Fibroblast of the aortic adventitia (primary cell): ENCODE results near the gene ADAMTS3. TPM values are rescaled to one million over a fixed set of nuclear protein-coding genes. Genes with fewer than 3 reads are reported as not detected.
A peak's percentile ranks its signal among the peaks of the same experiment; 100 is the strongest.

Source experiments
- DNase-seq: peaks from one replicate; pipeline ENCODE4 v3.0.0-alpha.2; 2010; ENCODE audit warnings: low read depth
- H3K4me3 ChIP-seq: 2 replicates; pipeline ENCODE4 v1.5.1; 2011; ENCODE audit warnings: low read depth, mild to moderate bottlenecking, control low read depth, low read length, moderate library complexity
- total RNA-seq: library from RNA; depleted of rRNA; stranded (reverse); fragments of >200 nt; gene quantifications from 2 replicates; pipeline ENCODE4 v1.2.3, GENCODE V29; 2012; ENCODE audit warnings: low replicate concordance
- TF ChIP-seq, protein P1 (sequence below): IDR thresholded peaks from 2 replicates; pipeline ENCODE4 v1.5.1; 2011; ENCODE audit warnings: mild to moderate bottlenecking, low read length, control low read depth, inconsistent platforms; ENCODE audit not compliant: insufficient read depth

Gene ADAMTS3
- total RNA-seq, 1 donor: 20.3 TPM

DNA sequence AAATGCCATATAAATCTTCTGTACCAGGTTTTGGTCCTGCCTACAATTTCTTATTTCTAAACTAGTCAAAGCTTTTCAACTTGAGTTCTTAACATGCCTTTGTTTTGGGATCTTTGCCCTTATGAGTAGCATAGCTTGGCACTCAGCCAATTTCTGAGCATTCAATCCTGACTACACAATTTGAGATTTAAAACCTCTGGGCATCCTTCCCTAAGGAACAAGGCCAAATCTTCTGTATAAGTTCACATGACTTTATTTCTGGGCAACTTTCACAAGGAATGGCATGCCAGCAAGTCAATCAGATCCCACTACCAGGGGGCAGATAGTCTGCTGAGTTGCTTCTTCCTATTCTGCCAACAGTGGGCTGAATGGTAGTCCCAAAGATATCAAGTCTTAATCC lies 254.2 kb downstream of the ADAMTS3 start:
- no peak overlapping the region for H3K4me3 ChIP-seq
- peak; percentile 98 for DNase-seq
- TF ChIP-seq, protein P1, sequence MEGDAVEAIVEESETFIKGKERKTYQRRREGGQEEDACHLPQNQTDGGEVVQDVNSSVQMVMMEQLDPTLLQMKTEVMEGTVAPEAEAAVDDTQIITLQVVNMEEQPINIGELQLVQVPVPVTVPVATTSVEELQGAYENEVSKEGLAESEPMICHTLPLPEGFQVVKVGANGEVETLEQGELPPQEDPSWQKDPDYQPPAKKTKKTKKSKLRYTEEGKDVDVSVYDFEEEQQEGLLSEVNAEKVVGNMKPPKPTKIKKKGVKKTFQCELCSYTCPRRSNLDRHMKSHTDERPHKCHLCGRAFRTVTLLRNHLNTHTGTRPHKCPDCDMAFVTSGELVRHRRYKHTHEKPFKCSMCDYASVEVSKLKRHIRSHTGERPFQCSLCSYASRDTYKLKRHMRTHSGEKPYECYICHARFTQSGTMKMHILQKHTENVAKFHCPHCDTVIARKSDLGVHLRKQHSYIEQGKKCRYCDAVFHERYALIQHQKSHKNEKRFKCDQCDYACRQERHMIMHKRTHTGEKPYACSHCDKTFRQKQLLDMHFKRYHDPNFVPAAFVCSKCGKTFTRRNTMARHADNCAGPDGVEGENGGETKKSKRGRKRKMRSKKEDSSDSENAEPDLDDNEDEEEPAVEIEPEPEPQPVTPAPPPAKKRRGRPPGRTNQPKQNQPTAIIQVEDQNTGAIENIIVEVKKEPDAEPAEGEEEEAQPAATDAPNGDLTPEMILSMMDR: no peak

DNA sequence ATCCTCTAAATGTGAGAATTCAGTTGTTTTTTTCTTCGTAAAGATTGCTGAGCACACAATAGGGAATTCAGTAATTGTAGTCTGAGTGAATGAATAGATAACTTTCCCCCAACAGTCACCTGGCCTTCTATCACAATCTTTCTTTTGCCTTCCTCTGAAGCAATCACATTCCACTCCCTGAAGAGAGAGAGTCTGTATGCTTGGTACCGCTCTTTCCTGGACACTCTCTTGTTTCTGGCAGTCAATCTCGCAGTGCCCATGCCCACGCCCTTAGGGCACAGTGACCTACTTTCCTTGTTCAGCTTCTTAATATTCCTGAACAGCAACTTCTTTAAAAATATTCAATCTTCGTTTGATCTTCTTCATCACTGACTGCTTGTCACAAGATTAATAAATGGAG lies 255.9 kb downstream of the ADAMTS3 start:
- no peak overlapping the region for H3K4me3 ChIP-seq
- TF ChIP-seq, protein P1: no peak
- no peak for DNase-seq

DNA sequence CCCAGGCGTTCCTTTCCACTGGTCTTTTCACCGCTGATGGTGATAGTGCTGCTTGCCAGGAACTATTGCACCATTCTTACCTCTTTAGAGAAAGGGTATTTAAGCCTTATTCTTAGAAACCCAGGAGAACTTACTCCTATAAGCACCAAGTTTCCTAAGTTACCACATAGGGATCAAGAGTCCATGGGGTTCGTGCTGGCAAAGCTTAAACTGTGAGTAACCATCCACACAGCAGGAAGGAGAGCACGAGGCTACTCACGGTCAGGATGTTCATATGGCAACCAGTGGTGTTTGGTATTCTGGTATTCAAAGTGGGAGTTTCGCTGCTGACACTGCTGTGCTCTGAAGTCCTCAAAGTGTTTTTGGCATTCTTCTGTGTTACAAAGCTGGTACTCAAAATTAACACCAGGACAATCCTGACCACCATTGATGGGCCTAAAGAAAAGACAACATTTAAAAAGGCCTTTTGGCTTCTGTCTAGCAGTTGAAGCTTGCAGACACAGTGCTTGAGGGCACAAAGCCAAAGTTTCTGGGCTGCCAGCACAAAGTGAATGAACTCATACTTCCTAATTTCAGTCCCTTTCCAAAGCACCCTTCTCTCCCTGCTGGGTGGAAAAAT lies 256.9 kb downstream of the ADAMTS3 start:
- H3K4me3 ChIP-seq: no peak overlapping the region
- peak; percentile 96 for DNase-seq
- TF ChIP-seq, protein P1: no peak

DNA sequence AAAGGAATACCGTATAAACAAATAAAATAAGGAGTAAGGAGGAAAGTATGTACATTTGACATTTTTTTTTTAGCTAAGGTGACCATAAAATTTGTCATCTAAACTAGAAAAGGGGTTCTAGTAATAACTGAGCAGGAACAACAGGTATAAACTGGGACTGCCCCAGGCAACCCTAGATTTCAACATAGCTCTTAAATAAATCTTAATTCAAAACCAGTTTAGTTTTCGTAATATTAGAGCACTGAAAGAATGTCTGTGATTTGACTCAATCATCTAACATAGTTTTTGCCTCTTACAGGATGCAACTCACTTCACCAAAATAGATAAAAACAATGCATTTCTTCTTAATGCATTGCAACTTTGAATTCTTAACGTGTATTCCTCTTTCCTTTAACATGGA lies 257.7 kb downstream of the ADAMTS3 start:
- TF ChIP-seq, protein P1: no peak
- no peak overlapping the region for H3K4me3 ChIP-seq
- DNase-seq: no peak

DNA sequence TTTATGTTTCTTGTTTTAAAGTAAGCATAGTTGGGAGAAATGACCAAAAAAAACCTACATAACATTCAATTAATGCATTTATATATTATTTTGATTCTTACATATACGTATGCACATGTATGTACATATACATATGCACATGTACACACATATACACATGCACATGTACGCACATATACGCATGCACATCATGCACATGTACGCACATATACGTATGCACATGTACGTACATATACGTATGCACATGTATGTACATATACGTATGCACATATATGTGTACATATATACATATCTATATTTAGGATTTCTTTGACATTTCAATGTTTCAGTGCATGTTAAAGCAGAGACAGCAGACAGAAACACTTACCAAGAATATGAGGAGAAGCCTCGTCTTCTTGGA lies 263.4 kb downstream of the ADAMTS3 start:
- TF ChIP-seq, protein P1: no peak

DNA sequence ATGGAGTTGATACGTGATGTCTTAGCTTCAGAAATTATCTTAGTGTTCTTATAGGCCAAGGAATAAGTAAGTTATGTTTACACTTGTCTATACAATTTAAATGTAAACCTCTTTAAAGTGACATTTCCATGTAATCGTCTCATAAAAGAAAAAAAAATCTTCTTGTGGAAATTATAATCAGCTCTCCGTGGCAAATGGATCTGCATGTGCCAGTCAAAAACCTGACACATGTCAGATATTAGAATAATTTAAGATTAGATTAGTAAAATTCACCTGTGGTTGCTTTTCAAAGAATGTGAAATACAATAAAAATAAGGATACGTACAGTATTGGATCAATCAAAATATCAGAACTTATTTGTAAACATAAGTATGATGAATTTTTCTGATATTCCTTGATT lies 263.9 kb downstream of the ADAMTS3 start:
- TF ChIP-seq, protein P1: no peak
- DNase-seq: no peak

More for the DNA sequence above, 263.4 kb downstream of the ADAMTS3 start:
- H3K4me3 ChIP-seq: no peak overlapping the region
- DNase-seq: no peak

More for the DNA sequence above, 263.9 kb downstream of the ADAMTS3 start:
- no peak overlapping the region for H3K4me3 ChIP-seq
